Endothelial cell of umbilical vein (primary cell): Measurements from ENCODE around the gene ADAMTS12. TPM values are rescaled to one million over a fixed set of nuclear protein-coding genes. Genes with fewer than 3 reads are reported as not detected.

Experiments used
- BruUV-seq: library from RNA; stranded (reverse); fragments of 400-500 nt; replicated peaks from 2 replicates; lab custom pipeline; 2021; lab: Mats Ljungman, UMichigan
- CTCF ChIA-PET: fragments of 300-600, 350-600 bp; sonication (Branson Sonifier 250); formaldehyde crosslinking; loops from one replicate; lab custom pipeline; 2021; ENCODE audit warnings: antibody characterized with exemption, inconsistent platforms; lab: Charles Lee
- POLR2A ChIA-PET: fragments of 300-600, 350-600 bp; sonication (Branson Sonifier 250); formaldehyde crosslinking; loops from one replicate; lab custom pipeline; 2021; ENCODE audit warnings: antibody characterized with exemption, inconsistent platforms; lab: Charles Lee
- DNase-seq: peaks from one replicate; pipeline ENCODE4 v3.0.0-alpha.2; 2011; ENCODE audit warnings: low read depth, low spot score
- FAIRE-seq: peaks from 2 replicates; lab custom pipeline; 2011; peaks lifted over from hg19 to GRCh38; lab: Jason Lieb, UNC
- H2AFZ ChIP-seq: 2 replicates; pipeline ENCODE4 v1.6.0; 2012; ENCODE audit warnings: low read depth, low read length, control low read depth, inconsistent platforms
- H3K27ac ChIP-seq: 2 replicates; pipeline ENCODE4 v1.5.1; 2011; ENCODE audit warnings: low read depth, mild to moderate bottlenecking, control low read depth, low read length, moderate library complexity; ENCODE audit not compliant: insufficient read depth
- H3K27me3 ChIP-seq, 2 experiments: 2 replicates each; pipeline versions ENCODE4 v1.6.0 to v1.6.1; 2011; ENCODE audit warnings: low read length in 2 of 2, mixed read lengths in 1 of 2; ENCODE audit not compliant: control insufficient read depth in 2 of 2, insufficient read depth in 2 of 2
- H3K36me3 ChIP-seq, 2 experiments: 2 replicates in 1 of 2; 3 replicates in 1 of 2; pipeline ENCODE4 v1.5.1; 2011; ENCODE audit warnings: low read length in 2 of 2, mild to moderate bottlenecking in 1 of 2, moderate library complexity in 1 of 2; ENCODE audit not compliant: control insufficient read depth in 2 of 2, insufficient read depth in 2 of 2; ENCODE audit errors: extremely low read depth in 1 of 2
- H3K4me1 ChIP-seq: 3 replicates; pipeline ENCODE4 v1.5.1; 2011; ENCODE audit warnings: mild to moderate bottlenecking, low read length; ENCODE audit not compliant: control insufficient read depth, insufficient read depth; ENCODE audit errors: extremely low read depth
- H3K4me2 ChIP-seq: 2 replicates; pipeline ENCODE4 v1.6.1; 2011; ENCODE audit warnings: low read length, control low read depth, mixed read lengths; ENCODE audit not compliant: insufficient read depth
- H3K4me3 ChIP-seq, 3 experiments: fragments of 200-600 bp in 1 of 3; sonication (generic), shearing (Covaris generic) in 1 of 3; replicated peaks in 1 of 3; 2 replicates each; pipeline ENCODE4 v1.5.1; 2011 to 2016; ENCODE audit warnings: control low read depth in 3 of 3, low read length in 3 of 3, mild to moderate bottlenecking in 2 of 3, inconsistent platforms in 1 of 3, low read depth in 1 of 3, moderate library complexity in 1 of 3; ENCODE audit not compliant: insufficient read depth in 1 of 3
- H3K79me2 ChIP-seq: 2 replicates; pipeline ENCODE4 v1.6.0; 2012; ENCODE audit warnings: low read length, inconsistent platforms; ENCODE audit not compliant: control insufficient read depth, insufficient read depth
- H3K9ac ChIP-seq: replicated peaks from 2 replicates; pipeline ENCODE3; 2011; ENCODE audit warnings: low read length, control low read depth; ENCODE audit not compliant: insufficient read depth; ENCODE audit errors: extremely low read depth
- H3K9me1 ChIP-seq: replicated peaks from 3 replicates; pipeline ENCODE4 v1.6.0; 2011; ENCODE audit warnings: mild to moderate bottlenecking, low read length; ENCODE audit not compliant: control insufficient read depth, insufficient read depth; ENCODE audit errors: extremely low read depth
- H3K9me3 ChIP-seq: replicated peaks from 2 replicates; pipeline ENCODE4 v1.5.1; 2012; ENCODE audit warnings: low read length, inconsistent platforms; ENCODE audit not compliant: control insufficient read depth, insufficient read depth
- H4K20me1 ChIP-seq: replicated peaks from 2 replicates; pipeline ENCODE3; 2011; ENCODE audit warnings: mild to moderate bottlenecking, low read length; ENCODE audit not compliant: control insufficient read depth, insufficient read depth; ENCODE audit errors: extremely low read depth
- CTCF ChIP-seq, 2 donors: IDR thresholded peaks; 1 replicate in 1 of 2; 2 replicates in 1 of 2; pipeline ENCODE4 v1.5.1; 2011; ENCODE audit warnings: low read length in 2 of 2, mild to moderate bottlenecking in 2 of 2, moderate library complexity in 2 of 2, control low read depth in 1 of 2, inconsistent platforms in 1 of 2, low read depth in 1 of 2; ENCODE audit not compliant: insufficient read depth in 1 of 2; ENCODE audit errors: extremely low read depth in 1 of 2
- EZH2 ChIP-seq: IDR thresholded peaks from 2 replicates; pipeline ENCODE4 v1.6.1; 2012; ENCODE audit warnings: borderline replicate concordance, low read depth, mild to moderate bottlenecking, moderate library complexity, low read length, inconsistent platforms; ENCODE audit not compliant: severe bottlenecking
- FOS ChIP-seq: IDR thresholded peaks from 2 replicates; pipeline ENCODE4 v1.6.1; 2011; ENCODE audit warnings: mild to moderate bottlenecking, low read length, moderate library complexity, borderline replicate concordance; ENCODE audit not compliant: insufficient read depth
- GATA2 ChIP-seq: IDR thresholded peaks from 2 replicates; pipeline ENCODE4 v1.7.0; 2011; ENCODE audit warnings: low read depth, mild to moderate bottlenecking, moderate library complexity, mixed read lengths, low read length; ENCODE audit not compliant: insufficient read length, insufficient read depth
- JUN ChIP-seq: IDR thresholded peaks from 2 replicates; pipeline ENCODE4 v1.6.1; 2011; ENCODE audit warnings: borderline replicate concordance, low read depth; ENCODE audit not compliant: insufficient read length, insufficient read depth
- MAX ChIP-seq: IDR thresholded peaks from 2 replicates; pipeline ENCODE4 v1.6.1; 2011; ENCODE audit not compliant: insufficient read depth, insufficient read length
- MYC ChIP-seq: IDR thresholded peaks from one replicate; pipeline ENCODE4 v1.6.1; 2011; ENCODE audit warnings: mild to moderate bottlenecking, low read depth, low read length
- POLR2A ChIP-seq: IDR thresholded peaks from 2 replicates; pipeline ENCODE4 v1.6.1; 2012; ENCODE audit warnings: low read depth, mild to moderate bottlenecking, control low read depth, low read length
- POLR2AphosphoS5 ChIP-seq: IDR thresholded peaks from 2 replicates; pipeline ENCODE4 v1.6.1; 2012; ENCODE audit warnings: low read depth, mild to moderate bottlenecking, control low read depth, low read length, moderate library complexity; ENCODE audit not compliant: insufficient read depth
- dilution Hi-C: fragments of 300-500 bp; cut with MboI; formaldehyde crosslinking; loops from one replicate; pipeline ENCODE4 v1.15.0; 2019; ENCODE audit warnings: low sequenced_read_pairs; ENCODE audit not compliant: extremely low pct_ligation_motif_present
- intact Hi-C: fragments of 100-400 bp; cut with micrococcal nuclease; formaldehyde crosslinking; loops from one replicate; pipeline ENCODE4 v1.10.0; 2022
- polyA plus RNA-seq, 4 experiments: library from polyadenylated mRNA; depleted of rRNA in 3 of 4; stranded (reverse) in 3 of 4; unstranded in 1 of 4; fragments of >200 nt; gene quantifications; 2 replicates each; pipeline versions ENCODE4 v1.2.1 to v1.2.3, GENCODE V29; 2011 to 2012; ENCODE audit warnings: missing spikeins in 1 of 4
- total RNA-seq: library from RNA; stranded (reverse); gene quantifications from 2 replicates; pipeline ENCODE4 v1.2.3, GENCODE V29; 2021

The ADAMTS12 gene
- total and polyA plus RNA-seq, 2 donors (not counting 3 experiments of a cell fraction or from before 2014, with no cell fraction given) = 0.88 TPM; not detected in 1

- Histone ChIP-seq H3K27ac (no peak overlapping the region), H3K9ac (no peak overlapping the region), H3K9me1 (no peaks in the 10 kb centered on the region), H3K4me1 (no peaks in the 10 kb centered on the region), H3K36me3 (no peaks in the 10 kb centered on the region), H3K9me3 (no peaks in the 10 kb centered on the region), H4K20me1 (no peaks in the 10 kb centered on the region), H3K27me3 (peaks cover 0 to 3% of the 10 kb centered on the region in 2 experiments), H2AFZ (no peak overlapping the region), H3K4me3 (no peak overlapping the region), H3K79me2 (no peaks in the 10 kb centered on the region), H3K4me2 (no peak overlapping the region)
- FAIRE-seq (no peak), DNase-seq (no peak)
- no TSS peak for BruUV-seq
- ChIA-PET POLR2A (no interaction called here), CTCF (interaction anchor here (1.9 kb wide), 1 partner anchor 181 kb away, joined by 5 read pairs; no protein-coding TSS in a partner anchor)
- dilution Hi-C loops (no loop called here), intact Hi-C loops (no loop called here)
- TF ChIP-seq GATA2 (no peak), POLR2A (no peak)
These were observed 138.1 kb downstream of the ADAMTS12 start for GRCh38 chr5:33753704-33754103.

GRCh38 chr5:33748754-33749153, 143.0 kb downstream of the ADAMTS12 start:
- dilution Hi-C loops (no loop called here), intact Hi-C loops (no loop called here)
- BruUV-seq = no TSS peak
- no peak for DNase-seq
- Histone ChIP-seq H3K4me3 (no peak overlapping the region), H3K4me1 (no peaks in the 10 kb centered on the region), H4K20me1 (no peaks in the 10 kb centered on the region), H3K9me3 (no peaks in the 10 kb centered on the region), H2AFZ (no peak overlapping the region), H3K27ac (no peak overlapping the region), H3K27me3 (no peaks in the 10 kb centered on the region), H3K4me2 (no peak overlapping the region), H3K9ac (no peak overlapping the region), H3K36me3 (no peaks in the 10 kb centered on the region), H3K79me2 (no peaks in the 10 kb centered on the region), H3K9me1 (no peaks in the 10 kb centered on the region)
- ChIA-PET CTCF (interaction anchor here (1.1 to 1.3 kb wide), 2 partner anchors 14 to 186 kb away, joined by 3 read pairs; no protein-coding TSS in a partner anchor), POLR2A (no interaction called here)
- no peak for FAIRE-seq
- TF ChIP-seq CTCF (IDR thresholded peaks at IDR 0.05; ENCODE audit: extremely low read depth in 1 of 2, insufficient read depth in 1 of 2, low read depth in 1 of 2, low read length in 2 of 2) (no peak), MYC (no peak), MAX (no peak), POLR2A (no peak), EZH2 (no peak), JUN (no peak), POLR2AphosphoS5 (no peak), FOS (no peak), GATA2 (no peak)
